Right lobe of liver (tissue), 6 donors: ENCODE data around the gene DMRTC2. TPM values are rescaled to one million over a fixed set of nuclear protein-coding genes. Genes with fewer than 3 reads are reported as not detected.

Source experiments
- ATAC-seq, 4 donors: fragments of 200-7000 bp; cut with Tn5 transposase; one replicate each; pipeline ENCODE4 v1.9.1; 2020; ENCODE audit warnings: mild to moderate bottlenecking in 4 of 4, moderate library complexity in 4 of 4
- DNase-seq, 3 donors: peaks; one replicate each; pipeline ENCODE4 v3.0.0-alpha.2; 2020
- H3K27ac ChIP-seq, 3 donors: fragments of 200-600 bp; one replicate each; pipeline ENCODE4 v1.8.0; 2022
- H3K27me3 ChIP-seq, 2 donors: fragments of 200-600 bp; one replicate each; pipeline ENCODE4 v1.8.0; 2022
- H3K36me3 ChIP-seq, 4 donors: fragments of 200-600 bp; sonication (generic) in 1 of 4; one replicate each; pipeline versions ENCODE4 v1.5.1 to v1.8.0; 2017 to 2022; ENCODE audit warnings: control low read depth in 1 of 4
- H3K4me1 ChIP-seq, 4 donors: fragments of 200-600 bp; sonication (generic) in 1 of 4; one replicate each; pipeline versions ENCODE4 v1.5.1 to v1.8.0; 2017 to 2022; ENCODE audit warnings: control low read depth in 1 of 4
- H3K4me3 ChIP-seq, 3 donors: fragments of 200-600 bp; one replicate each; pipeline ENCODE4 v1.8.0; 2022
- H3K9me3 ChIP-seq, 4 donors: fragments of 200-600 bp; sonication (generic) in 1 of 4; one replicate each; pipeline versions ENCODE4 v1.5.1 to v1.8.0; 2017 to 2022; ENCODE audit warnings: control low read depth in 1 of 4
- POLR2A ChIP-seq: fragments of 450-650 bp; IDR thresholded peaks from one replicate; pipeline ENCODE4 v1.6.1; 2017; ENCODE audit warnings: antibody characterized with exemption, mild to moderate bottlenecking
- WGBS: methylation state at CpG from one replicate; pipeline ENCODE4 v1.1.6; 2018; ENCODE audit warnings: low coverage, low lambda C conversion rate; ENCODE audit not compliant: insufficient coverage; ENCODE audit errors: missing lambda C conversion rate; 5-methylcytosine and 5-hydroxymethylcytosine counted together
- intact Hi-C, 2 donors: fragments of 100-400 bp; cut with DNase I; formaldehyde crosslinking; loops; one replicate each; pipeline versions ENCODE4 v1.11.2 to v1.14.1; 2022
- total RNA-seq, 6 experiments: library from RNA; depleted of rRNA in 2 of 6; stranded (reverse); fragments of >200 nt in 2 of 6; fragmentation: NEBNext Ultra II Directional in 3 of 6; extraction: Animal tissue kit (Norgen Biotek cat#: 25700) in 3 of 6; gene quantifications; one replicate each; pipeline versions ENCODE4 v1.1.0 to v1.2.4, GENCODE V29; 2016 to 2023
- TF ChIP-seq, protein P1 (sequence below), 4 donors: fragments of 200-600 bp in 3 of 4; fragments of 450-650 bp in 1 of 4; IDR thresholded peaks; one replicate each; pipeline versions ENCODE4 v1.5.1 to v1.8.0; 2016 to 2022; ENCODE audit warnings: antibody characterized with exemption in 4 of 4, mild to moderate bottlenecking in 2 of 4
- donor health status: DM: no; HTN: yes; CAD: no.
- donor health status: DM: no; HTN: no; CAD: no.
- donor health status: DM: no; HTN: no; CAD: no.
- donor health status: DM: no; HTN: yes; CAD: no.
- donor health status: DM: no; HTN: yes; CAD: no.

Gene DMRTC2
- total RNA-seq, 6 experiments from 2014 or later: not detected

DNA sequence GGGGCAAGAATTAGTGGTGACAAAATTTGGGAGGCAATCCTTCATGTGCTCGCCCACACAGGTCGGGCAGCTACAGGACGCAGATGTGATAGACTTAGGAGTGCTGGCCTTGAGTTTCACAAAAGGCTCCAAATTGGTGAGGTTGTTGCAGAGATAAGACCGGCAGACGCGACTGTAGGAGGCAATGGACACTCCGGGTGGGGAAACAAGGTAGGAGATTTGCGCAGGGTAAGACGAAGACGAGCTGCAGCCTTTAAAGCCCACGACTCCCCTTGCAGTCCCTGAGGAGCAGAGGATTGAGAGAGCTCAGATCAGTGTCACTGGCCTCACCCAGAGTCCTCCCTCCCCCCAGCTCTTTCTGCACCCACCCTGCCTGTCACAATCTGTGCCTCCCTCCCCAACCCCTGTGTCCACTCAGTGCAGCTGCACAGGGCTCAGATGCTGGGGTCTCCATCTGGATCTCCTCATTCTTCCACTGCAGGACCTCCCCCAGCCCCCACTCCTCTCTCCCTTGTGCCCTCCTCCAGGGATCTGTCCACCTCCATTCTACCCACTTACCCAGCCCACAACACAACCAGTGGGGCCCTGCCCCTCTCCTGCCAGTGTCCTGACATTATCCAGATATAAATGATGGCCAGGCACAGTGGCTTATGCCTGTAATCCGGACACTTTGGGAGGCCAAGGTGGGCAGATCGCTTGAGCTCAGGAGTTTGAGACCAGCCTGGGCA, 6.7 kb upstream of the DMRTC2 start:
- TF ChIP-seq POLR2A: no peak
- TF ChIP-seq, protein P1, sequence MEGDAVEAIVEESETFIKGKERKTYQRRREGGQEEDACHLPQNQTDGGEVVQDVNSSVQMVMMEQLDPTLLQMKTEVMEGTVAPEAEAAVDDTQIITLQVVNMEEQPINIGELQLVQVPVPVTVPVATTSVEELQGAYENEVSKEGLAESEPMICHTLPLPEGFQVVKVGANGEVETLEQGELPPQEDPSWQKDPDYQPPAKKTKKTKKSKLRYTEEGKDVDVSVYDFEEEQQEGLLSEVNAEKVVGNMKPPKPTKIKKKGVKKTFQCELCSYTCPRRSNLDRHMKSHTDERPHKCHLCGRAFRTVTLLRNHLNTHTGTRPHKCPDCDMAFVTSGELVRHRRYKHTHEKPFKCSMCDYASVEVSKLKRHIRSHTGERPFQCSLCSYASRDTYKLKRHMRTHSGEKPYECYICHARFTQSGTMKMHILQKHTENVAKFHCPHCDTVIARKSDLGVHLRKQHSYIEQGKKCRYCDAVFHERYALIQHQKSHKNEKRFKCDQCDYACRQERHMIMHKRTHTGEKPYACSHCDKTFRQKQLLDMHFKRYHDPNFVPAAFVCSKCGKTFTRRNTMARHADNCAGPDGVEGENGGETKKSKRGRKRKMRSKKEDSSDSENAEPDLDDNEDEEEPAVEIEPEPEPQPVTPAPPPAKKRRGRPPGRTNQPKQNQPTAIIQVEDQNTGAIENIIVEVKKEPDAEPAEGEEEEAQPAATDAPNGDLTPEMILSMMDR (IDR thresholded peaks at IDR 0.05): no peak
- H3K27me3 ChIP-seq: no peaks in the 10 kb centered on the region
- no peaks in the 10 kb centered on the region for H3K36me3 ChIP-seq
- intact Hi-C loops: no loop called here
- ATAC-seq: no peak
- no peaks in the 10 kb centered on the region for H3K4me1 ChIP-seq
- H3K4me3 ChIP-seq: no peak overlapping the region
- H3K9me3 ChIP-seq: no peaks in the 10 kb centered on the region
- WGBS: 36% methylated on average over 11 of the region's 13 CpGs
- no peak overlapping the region for H3K27ac ChIP-seq
- no peak for DNase-seq

DNA sequence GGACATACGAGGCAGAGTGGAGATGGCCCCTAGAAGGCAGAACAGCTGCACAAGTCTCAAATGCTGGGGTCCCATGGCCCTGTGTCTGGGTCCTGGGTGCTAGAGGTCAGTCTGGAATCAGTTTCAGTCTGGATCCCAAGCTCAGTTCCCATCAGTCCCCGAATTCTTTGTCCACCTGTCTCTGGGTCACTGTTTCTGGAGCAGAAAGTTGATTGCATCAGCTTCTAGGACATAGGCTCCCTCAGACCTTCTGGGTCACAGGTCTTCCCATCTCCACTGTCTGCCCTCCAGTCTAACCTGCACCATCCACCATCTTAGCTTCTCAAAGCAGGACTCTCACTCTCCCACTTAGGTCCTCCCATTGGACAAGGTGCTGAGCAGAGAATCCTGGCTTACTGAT, 5.6 kb upstream of the DMRTC2 start:
- DNase-seq (no peak), ATAC-seq (no peak)
- no peaks in the 10 kb centered on the region for H3K9me3 ChIP-seq
- intact Hi-C loops: no loop called here
- no peak overlapping the region for H3K4me3 ChIP-seq
- 50% methylated on average over 1 of the region's 2 CpGs for WGBS
- TF ChIP-seq, protein P1 (IDR thresholded peaks at IDR 0.05): no peak
- H3K27me3 ChIP-seq: no peaks in the 10 kb centered on the region
- H3K4me1 ChIP-seq: no peaks in the 10 kb centered on the region
- H3K27ac ChIP-seq: no peak overlapping the region
- H3K36me3 ChIP-seq: no peaks in the 10 kb centered on the region

DNA sequence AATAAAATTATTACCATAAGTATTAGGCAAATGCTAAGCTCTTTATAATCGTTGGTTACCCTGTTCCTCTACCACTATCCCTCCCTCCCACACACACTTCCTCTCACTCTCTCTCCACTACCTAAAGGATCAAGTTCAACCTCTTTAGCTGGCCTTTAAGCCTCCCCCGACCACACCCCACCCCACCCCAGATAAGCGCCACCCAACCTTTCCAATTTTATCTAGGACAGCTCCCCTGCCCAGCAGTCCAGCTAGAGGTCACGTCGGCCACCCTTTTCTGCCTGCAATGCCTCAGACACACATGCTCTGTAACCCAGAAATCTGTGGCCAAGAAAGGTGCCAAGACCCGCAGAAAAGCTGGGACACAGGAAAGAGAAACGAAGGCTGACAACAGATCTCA, 1.5 kb upstream of the DMRTC2 start:
- H3K27ac ChIP-seq: no peak overlapping the region
- no peaks in the 10 kb centered on the region for H3K27me3 ChIP-seq
- ATAC-seq: no peak
- WGBS: 36% methylated on average over 7 of the region's 7 CpGs
- no peaks in the 10 kb centered on the region for H3K4me1 ChIP-seq
- intact Hi-C loops: no loop called here
- TF ChIP-seq, protein P1 (IDR thresholded peaks at IDR 0.05): no peak
- TF ChIP-seq POLR2A: no peak
- H3K9me3 ChIP-seq: no peaks in the 10 kb centered on the region
- H3K36me3 ChIP-seq: no peaks in the 10 kb centered on the region
- H3K4me3 ChIP-seq: no peak overlapping the region
- DNase-seq: no peak

DNA sequence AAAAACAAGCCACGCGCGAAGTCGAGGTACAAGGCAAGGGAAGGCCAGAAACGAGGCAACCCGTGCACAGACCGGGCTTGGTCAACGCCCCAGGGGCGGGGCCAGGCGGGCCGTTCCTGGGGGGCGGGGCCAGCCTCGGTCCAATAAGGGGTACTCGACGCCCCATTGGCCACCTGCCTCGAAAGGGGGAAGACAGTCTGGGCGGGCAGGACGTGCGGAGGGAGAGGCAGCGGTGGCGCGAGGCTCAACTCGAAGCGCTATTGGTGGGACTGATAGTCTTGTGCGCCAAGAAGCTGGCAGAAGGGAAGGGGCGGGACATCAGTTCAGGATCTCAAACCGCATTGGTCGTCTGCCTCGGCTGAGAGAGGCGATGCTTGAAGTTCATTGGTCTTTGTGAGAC, 241 bp upstream of the DMRTC2 start, which contains the start of gene LYPD4:
TSS of gene LYPD4 (minus strand) at position 83 of the 400 bp plus-strand sequence. CDS start 5,398 bp downstream, outside the sequence.
- no peaks in the 10 kb centered on the region for H3K9me3 ChIP-seq
- no peak within 1 kb of the TSS for H3K4me3 ChIP-seq
- TF ChIP-seq POLR2A: no peak
- TF ChIP-seq, protein P1 (IDR thresholded peaks at IDR 0.05): no peak
- DNase-seq (no peak), ATAC-seq (no peak)
- intact Hi-C loops: no loop called here
- no peaks in the 10 kb centered on the region for H3K27me3 ChIP-seq
- no peaks in the 10 kb centered on the region for H3K4me1 ChIP-seq
- WGBS: 83% methylated on average over 11 of the region's 30 CpGs
- no peaks in the 10 kb centered on the region for H3K36me3 ChIP-seq
- no peak within 1 kb of the TSS for H3K27ac ChIP-seq
